Measurements from ENCODE around the gene KIAA0408. TPM values are rescaled to one million over a fixed set of nuclear protein-coding genes. Genes with fewer than 3 reads are reported as not detected.
A peak's percentile ranks its signal among the peaks of the same experiment; 100 is the strongest.

KIAA0408 gene
- polyA plus RNA-seq, 1 of the 3 experiments (the other 2 are of a cell fraction) = 4.0 TPM

DNA sequence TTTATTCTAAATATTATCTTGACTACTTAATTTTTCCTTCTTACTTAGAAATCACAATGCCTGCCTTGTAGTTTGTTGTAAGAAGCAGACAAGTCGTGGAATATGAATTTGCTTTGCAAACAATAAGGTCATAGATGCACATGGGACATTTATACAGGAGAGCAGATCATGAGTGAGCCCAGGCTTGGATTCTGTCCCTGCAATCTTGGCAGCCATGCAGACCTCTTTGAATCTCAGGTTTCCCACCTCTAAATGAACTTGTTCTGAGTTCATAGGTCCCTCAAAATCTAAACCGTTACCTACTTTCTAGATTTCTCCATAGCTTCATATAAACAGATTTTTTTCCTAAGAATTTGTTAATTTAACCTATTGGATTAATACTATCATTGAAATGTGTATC, 19.5 kb downstream of the KIAA0408 start:
- Histone ChIP-seq H4K20me1 (ENCODE audit: insufficient read depth) (no peaks in the 10 kb centered on the region), H3F3A (replicated peaks; ENCODE audit: insufficient read depth) (no peaks in the 10 kb centered on the region), H3K27ac (ENCODE audit: low read depth in 2 of 2, low read length in 1 of 2) (no peak overlapping the region), H3K4me3 (ENCODE audit: low read depth in 2 of 2, low read length in 1 of 2) (no peak overlapping the region), H3K9me3 (no peaks in the 10 kb centered on the region), H3K27me3 (ENCODE audit: insufficient read depth) (no peaks in the 10 kb centered on the region), H3K4me2 (no peak overlapping the region), H3K9me2 (no peaks in the 10 kb centered on the region), H3K9ac (no peak overlapping the region), H2AFZ (ENCODE audit: low read depth) (no peak overlapping the region), H3K79me2 (ENCODE audit: insufficient read depth) (no peaks in the 10 kb centered on the region), H3K4me1 (ENCODE audit: control insufficient read depth in 1 of 2, insufficient read depth in 2 of 2, low read depth in 1 of 2, low read length in 1 of 2) (peaks cover 0 to 3% of the 10 kb centered on the region in 2 experiments; a peak in 1 of 4 replicates), H3K36me3 (replicated peaks in 1 of 2; ENCODE audit: control insufficient read depth in 1 of 2, insufficient read depth in 2 of 2, low read length in 1 of 2) (peaks cover 17 to 20% of the 10 kb centered on the region in 2 experiments)
- no peak for DNase-seq
- TF ChIP-seq TAF1 (IDR thresholded peaks at IDR 0.05; ENCODE audit: borderline replicate concordance, low read depth, low read length) (no peak), RXRA (IDR thresholded peaks at IDR 0.05; ENCODE audit: borderline replicate concordance, low read depth) (no peak), RCOR1 (IDR thresholded peaks at IDR 0.05; ENCODE audit: low read length) (no peak), FOXJ3 (CRISPR knock-in tag; IDR thresholded peaks at IDR 0.05) (no peak)
- TF ChIP-seq, protein P1, sequence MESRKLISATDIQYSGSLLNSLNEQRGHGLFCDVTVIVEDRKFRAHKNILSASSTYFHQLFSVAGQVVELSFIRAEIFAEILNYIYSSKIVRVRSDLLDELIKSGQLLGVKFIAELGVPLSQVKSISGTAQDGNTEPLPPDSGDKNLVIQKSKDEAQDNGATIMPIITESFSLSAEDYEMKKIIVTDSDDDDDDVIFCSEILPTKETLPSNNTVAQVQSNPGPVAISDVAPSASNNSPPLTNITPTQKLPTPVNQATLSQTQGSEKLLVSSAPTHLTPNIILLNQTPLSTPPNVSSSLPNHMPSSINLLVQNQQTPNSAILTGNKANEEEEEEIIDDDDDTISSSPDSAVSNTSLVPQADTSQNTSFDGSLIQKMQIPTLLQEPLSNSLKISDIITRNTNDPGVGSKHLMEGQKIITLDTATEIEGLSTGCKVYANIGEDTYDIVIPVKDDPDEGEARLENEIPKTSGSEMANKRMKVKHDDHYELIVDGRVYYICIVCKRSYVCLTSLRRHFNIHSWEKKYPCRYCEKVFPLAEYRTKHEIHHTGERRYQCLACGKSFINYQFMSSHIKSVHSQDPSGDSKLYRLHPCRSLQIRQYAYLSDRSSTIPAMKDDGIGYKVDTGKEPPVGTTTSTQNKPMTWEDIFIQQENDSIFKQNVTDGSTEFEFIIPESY (IDR thresholded peaks at IDR 0.05; ENCODE audit: borderline replicate concordance, low read depth) = no peak
- TF ChIP-seq, protein P2, sequence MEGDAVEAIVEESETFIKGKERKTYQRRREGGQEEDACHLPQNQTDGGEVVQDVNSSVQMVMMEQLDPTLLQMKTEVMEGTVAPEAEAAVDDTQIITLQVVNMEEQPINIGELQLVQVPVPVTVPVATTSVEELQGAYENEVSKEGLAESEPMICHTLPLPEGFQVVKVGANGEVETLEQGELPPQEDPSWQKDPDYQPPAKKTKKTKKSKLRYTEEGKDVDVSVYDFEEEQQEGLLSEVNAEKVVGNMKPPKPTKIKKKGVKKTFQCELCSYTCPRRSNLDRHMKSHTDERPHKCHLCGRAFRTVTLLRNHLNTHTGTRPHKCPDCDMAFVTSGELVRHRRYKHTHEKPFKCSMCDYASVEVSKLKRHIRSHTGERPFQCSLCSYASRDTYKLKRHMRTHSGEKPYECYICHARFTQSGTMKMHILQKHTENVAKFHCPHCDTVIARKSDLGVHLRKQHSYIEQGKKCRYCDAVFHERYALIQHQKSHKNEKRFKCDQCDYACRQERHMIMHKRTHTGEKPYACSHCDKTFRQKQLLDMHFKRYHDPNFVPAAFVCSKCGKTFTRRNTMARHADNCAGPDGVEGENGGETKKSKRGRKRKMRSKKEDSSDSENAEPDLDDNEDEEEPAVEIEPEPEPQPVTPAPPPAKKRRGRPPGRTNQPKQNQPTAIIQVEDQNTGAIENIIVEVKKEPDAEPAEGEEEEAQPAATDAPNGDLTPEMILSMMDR (IDR thresholded peaks at IDR 0.05) = no peak
- POLR2A ChIA-PET = no interaction called here
- WGBS (ENCODE audit: low lambda C conversion rate) = 85% methylated on average over 2 of the region's 2 CpGs
- CTCF ChIA-PET = no interaction called here

DNA sequence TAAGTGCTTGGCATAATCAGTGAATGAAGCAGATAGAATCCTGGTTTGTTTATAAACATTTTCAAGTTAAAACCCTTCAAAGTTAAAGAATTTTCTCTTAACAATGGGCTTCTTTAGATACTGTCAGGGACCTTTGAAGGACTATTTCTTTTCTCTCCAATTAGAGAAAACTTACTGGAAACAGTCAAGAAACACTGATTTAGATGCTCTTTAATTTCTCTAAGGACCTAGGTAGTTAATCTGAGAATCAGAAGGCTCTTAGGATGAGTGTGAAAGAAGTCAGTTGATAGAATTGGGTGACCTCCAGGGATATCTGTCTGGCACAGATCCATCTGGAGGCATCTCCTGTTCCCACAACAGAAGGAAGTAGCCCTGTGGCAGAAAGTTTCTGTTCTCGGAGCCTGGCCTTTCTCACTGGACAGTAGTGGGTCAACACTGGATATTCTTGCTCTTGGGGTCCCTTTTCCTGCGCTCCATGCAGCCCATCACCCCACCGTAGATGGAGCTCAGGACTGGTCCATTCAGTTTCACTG, 22.5 kb downstream of the KIAA0408 start:
- Histone ChIP-seq H3K4me3 (ENCODE audit: low read depth in 2 of 2, low read length in 1 of 2) (no peak overlapping the region), H4K20me1 (ENCODE audit: insufficient read depth) (no peaks in the 10 kb centered on the region), H2AFZ (ENCODE audit: low read depth) (no peak overlapping the region), H3K9me3 (no peaks in the 10 kb centered on the region), H3K9me2 (no peaks in the 10 kb centered on the region), H3K27ac (ENCODE audit: low read depth in 2 of 2, low read length in 1 of 2) (no peak overlapping the region), H3K27me3 (ENCODE audit: insufficient read depth) (no peaks in the 10 kb centered on the region), H3K4me2 (no peak overlapping the region), H3K36me3 (replicated peaks in 1 of 2; ENCODE audit: control insufficient read depth in 1 of 2, insufficient read depth in 2 of 2, low read length in 1 of 2) (peaks cover 0 to 5% of the 10 kb centered on the region in 2 experiments), H3K9ac (no peak overlapping the region), H3F3A (replicated peaks; ENCODE audit: insufficient read depth) (no peaks in the 10 kb centered on the region), H3K79me2 (ENCODE audit: insufficient read depth) (no peaks in the 10 kb centered on the region), H3K4me1 (ENCODE audit: control insufficient read depth in 1 of 2, insufficient read depth in 2 of 2, low read depth in 1 of 2, low read length in 1 of 2) (peaks cover 0 to 3% of the 10 kb centered on the region in 2 experiments; a peak in 1 of 4 replicates)
- ChIA-PET CTCF (no interaction called here), POLR2A (no interaction called here)
- DNase-seq = peak; percentile 20
- WGBS (ENCODE audit: low lambda C conversion rate) = 88% methylated on average over 3 of the region's 3 CpGs
- TF ChIP-seq RCOR1 (IDR thresholded peaks at IDR 0.05; ENCODE audit: low read length) = no peak

Data from SK-N-SH (cell line).